Body of pancreas (tissue), 4 donors: ENCODE measurements around the gene TET2.

Experiments
- CTCF ChIP-seq, 7 experiments: fragments of 450-650 bp in 4 of 7; fragments of 200-600 bp in 3 of 7; sonication (generic) in 3 of 7; IDR thresholded peaks; one replicate each; pipeline ENCODE4 v1.5.1; 2016 to 2019; ENCODE audit warnings: antibody characterized with exemption in 7 of 7
- POLR2A ChIP-seq, 3 donors: fragments of 450-650 bp; IDR thresholded peaks; one replicate each; pipeline ENCODE4 v1.6.1; 2016; ENCODE audit warnings: antibody characterized with exemption in 3 of 3, mild to moderate bottlenecking in 2 of 3

DNA sequence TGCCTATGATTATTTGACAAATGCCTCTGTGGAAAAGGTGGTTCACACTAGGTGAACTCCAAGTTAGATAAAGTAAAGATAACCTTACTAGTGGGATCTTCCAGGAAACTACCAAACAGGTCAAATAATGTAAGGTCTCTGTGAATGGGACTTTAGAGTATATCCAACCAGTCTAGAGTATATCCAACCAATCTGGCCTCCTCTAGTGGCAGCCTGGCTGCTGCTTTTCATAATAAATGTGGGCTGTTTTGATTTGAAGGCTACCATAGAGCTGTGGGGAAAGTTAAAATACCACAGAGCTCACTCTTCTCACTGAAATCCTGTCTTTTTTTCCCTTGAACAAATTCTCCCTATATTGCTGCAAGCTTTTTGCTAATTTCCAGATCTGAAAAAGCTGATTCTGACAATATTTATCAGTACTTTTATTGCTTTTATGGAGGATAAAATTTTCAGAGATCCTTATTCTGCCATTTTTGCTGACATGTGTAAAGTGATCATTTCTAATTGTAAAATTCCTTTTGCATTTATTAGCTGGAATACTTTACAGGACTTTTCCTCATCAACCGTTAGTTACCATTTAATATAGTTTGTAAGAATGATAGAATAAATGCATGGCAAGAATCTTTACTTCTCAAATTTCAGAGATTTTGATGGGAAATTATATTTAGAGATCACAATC, 111.3 kb downstream of the TET2 start:
- TF ChIP-seq CTCF (IDR thresholded peaks at IDR 0.05) (no peak), POLR2A (IDR thresholded peaks at IDR 0.05) (no peak)
